IMR-90 (cell line): Measurements from ENCODE around the gene GALNT9.

Experiments
- CEBPB ChIP-seq: IDR thresholded peaks from 2 replicates; pipeline ENCODE4 v1.6.1; 2012; ENCODE audit warnings: low read depth, low read length, improper control_type of control experiment
- CTCF ChIP-seq: conservative IDR thresholded peaks from 2 replicates; pipeline ENCODE4 v1.5.1; 2012; ENCODE audit warnings: mild to moderate bottlenecking, low read depth, low read length, improper control_type of control experiment
- RAD21 ChIP-seq: IDR thresholded peaks from 2 replicates; pipeline ENCODE4 v1.6.1; 2012; ENCODE audit warnings: low read length, improper control_type of control experiment

GRCh38 chr12:132217371-132217770 lies 112.0 kb downstream of the GALNT9 start:
- TF ChIP-seq CTCF = no peak
- TF ChIP-seq RAD21 = no peak
- TF ChIP-seq CEBPB = no peak
